SKM-1 treated with dmso at 0.1 percent for 144 hours (cell line): ENCODE results near the gene RTN4RL1.

Experiments used
- DNase-seq: peaks from one replicate; lab custom pipeline; 2025; ENCODE audit not compliant: unreplicated experiment; lab: John Stamatoyannopoulos, UW

The RTN4RL1 gene

GRCh38 chr17:1977583-1978395 lies 47.3 kb downstream of the RTN4RL1 start:
- DNase-seq = no peak

GRCh38 chr17:1976683-1977064 lies 48.5 kb downstream of the RTN4RL1 start:
- DNase-seq = no peak

GRCh38 chr17:1976000-1976682 lies 49.0 kb downstream of the RTN4RL1 start:
- DNase-seq = no peak

- no peak for DNase-seq
Measured at GRCh38 chr17:1975573-1975972, 49.6 kb downstream of the RTN4RL1 start.

DNA sequence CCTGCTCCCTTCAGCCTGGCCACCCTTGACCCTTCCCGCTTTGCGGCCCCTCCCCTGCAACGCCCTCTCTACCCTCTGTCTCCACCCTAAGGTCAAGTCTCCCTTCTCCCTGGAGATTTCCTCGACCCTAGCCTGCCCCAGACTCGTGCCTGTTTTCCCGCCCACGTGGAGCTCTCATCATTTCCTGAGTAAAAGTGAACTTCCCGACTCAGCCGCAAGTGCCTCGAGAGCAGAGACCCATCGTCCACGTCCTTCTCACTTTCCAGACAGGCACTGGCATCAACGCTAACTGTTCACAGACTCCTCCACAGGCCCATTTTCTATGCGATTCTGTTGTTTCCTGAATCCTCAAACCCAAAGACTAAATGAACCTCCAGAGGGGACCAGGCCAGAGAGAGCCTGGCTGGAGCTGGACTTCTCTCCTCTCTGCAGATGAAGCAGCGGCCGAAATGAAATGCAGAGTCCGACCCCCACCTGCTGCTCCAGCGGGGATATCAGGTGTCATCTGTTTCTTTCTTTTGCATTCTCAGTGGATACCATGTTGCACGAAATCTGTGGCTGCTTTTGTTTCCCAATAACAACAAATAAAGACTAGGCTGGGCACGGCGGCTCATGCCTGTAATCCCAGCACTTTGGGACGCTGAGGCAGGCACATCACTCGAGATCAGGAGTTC lies 52.5 kb downstream of the RTN4RL1 start:
- DNase-seq = no peak

DNA sequence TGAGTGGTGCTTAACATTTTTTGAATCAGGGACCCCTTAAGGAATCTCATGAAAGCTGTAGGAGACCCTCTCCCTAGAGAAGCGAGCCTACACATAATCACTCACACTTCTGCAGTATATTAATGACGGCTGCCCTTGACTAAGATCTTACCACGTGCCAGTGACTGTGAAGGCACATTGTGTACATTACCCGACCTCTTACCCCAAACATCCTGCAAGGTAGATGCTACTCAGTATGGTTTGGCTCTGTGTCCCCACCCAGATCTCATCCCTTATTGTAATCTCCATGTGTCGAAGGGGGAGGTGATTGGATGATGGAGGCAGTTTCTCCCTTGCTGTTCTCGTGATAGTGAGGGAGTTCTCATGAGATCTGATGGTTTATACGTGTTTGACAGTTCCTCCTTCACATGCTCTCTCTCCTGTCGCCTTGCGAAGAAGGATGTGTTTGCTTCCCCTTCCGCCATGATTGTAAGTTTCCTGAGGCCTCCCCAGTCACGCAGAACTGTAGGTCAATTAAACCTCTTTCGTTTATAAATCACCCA lies 54.2 kb downstream of the RTN4RL1 start:
- DNase-seq = no peak

- DNase-seq = no peak
Measured at GRCh38 chr17:1969712-1970111, 55.4 kb downstream of the RTN4RL1 start.

GRCh38 chr17:1967213-1967612 lies 57.9 kb downstream of the RTN4RL1 start:
- no peak for DNase-seq

DNA sequence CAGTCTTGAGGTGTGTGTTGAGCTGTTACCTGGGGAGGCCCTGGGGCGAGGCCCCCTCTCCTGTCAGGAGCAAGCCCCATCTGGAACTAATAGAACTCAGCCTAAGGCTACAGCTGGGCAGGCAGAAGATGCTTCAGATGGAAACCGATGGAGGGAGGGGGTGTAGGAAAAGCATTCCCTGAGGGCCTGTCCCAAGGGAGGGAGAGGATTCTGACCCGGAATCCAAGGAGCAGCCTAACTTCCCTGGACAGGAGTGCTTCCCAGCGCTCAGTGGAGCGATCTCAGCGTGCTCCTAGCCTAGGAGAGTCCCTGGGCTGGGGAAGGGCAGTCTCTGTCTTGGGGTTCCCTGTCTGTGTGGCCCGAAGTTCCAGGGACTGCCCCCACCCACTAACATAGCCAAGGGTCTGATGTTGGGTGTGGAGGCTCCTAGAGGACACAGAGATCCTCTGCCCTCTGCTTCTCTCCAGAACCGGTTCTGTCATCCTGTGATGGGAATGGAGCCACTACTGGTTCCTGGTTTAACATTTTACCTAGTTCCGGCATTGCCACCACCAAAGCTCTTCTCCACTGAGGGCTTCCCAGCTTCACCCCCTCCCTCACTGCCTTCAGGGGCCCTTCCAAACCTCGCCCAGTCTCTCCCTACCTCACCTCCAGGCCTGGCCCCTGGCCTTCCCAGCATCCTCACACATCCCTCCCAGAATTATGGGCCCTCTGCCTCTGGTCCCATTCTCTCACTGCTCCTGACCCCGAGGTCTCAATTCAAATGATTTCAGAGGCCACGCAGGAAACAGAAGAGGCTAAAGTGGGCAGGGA lies 58.7 kb downstream of the RTN4RL1 start:
- no peak for DNase-seq

DNA sequence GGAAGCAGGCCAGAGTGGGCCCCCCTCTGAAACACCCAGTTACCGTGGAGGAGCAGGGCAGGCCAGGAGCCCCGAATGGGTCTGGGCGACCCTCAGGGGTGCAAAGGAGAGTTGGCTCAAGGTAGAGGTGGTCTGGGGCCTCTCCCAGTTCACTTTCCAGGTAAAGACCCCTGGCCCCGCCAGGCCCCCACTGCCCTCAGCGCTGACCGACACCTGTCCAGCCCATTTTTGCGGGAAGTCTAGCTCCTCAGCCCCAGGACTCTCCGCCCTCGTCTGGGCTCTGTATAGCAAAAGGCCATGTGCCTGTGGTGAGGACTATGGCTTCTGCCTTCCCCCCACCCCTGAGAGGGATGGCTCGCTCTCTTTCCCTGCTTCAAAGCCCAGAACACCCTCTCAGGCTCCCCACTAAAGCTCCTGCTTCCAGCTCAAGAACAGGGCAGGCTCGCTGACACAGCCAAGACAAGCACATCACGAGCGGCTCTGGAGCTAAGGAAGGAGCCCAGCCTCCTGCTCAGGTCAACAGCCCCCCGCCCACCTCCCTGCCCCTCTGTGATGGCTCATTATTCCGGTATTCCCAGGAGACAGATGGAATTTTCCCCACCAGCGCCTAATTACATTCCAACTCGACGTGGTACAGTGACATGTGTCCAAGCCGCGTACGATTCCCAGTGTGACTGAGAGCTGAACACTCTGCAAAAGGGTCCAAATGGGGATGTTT lies 59.4 kb downstream of the RTN4RL1 start:
- DNase-seq = no peak

GRCh38 chr17:1963250-1963649 lies 61.9 kb downstream of the RTN4RL1 start:
- DNase-seq = no peak

GRCh38 chr17:1961189-1961588 lies 63.9 kb downstream of the RTN4RL1 start:
- DNase-seq = no peak

DNA sequence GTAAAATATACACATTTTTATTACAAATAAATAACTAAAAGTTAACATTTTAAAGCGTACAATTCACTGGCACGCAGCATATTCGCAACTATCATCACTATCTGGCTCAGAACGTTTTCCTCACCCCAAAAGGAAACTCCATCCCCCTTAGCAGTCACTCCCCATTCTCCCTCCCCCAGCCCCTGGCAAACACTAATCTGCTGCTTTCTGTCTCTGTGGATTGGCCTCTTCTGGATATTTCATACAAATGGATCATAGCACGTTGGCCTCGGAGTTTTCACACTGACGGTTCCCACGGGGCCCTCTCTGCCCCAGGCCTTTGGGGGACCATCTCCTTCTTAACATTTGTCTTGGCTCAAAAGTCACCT lies 64.6 kb downstream of the RTN4RL1 start:
- no peak for DNase-seq

DNA sequence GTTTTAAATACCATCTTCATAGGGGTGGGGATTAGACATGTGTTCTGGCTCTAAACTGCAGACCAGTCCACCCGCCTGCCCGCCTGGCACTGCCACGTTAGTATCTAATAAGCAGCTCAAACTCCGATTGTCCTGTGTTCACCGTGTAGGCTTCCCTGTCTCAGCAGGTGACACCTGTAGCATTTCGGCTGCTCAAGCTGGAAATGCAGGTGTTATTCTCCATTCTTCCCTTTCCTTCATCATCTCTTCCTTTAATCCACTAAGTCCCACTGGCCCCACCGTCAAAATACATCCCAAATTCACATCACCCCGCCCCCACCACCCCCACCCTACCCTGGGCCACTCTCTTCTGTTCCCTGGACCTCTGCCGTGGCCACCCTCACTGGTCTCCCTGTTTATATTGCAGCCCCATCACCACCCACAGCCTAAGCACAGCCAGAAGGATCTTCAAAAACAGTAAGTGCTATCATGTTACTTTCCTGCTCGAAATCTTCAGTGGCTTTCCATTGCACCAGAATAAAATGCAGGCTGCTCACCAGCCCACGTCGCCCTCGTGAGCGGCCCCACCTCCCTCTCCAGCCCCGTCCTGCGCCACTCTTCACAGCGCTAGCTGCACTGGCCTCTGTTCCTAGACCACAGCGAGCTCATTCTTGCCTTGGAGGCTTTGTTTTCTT lies 65.1 kb downstream of the RTN4RL1 start:
- DNase-seq = no peak

- DNase-seq = no peak
Measured at GRCh38 chr17:1958134-1958881, 66.8 kb downstream of the RTN4RL1 start.

GRCh38 chr17:1957037-1957436 lies 68.1 kb downstream of the RTN4RL1 start:
- no peak for DNase-seq

GRCh38 chr17:1956134-1956533 lies 69.0 kb downstream of the RTN4RL1 start:
- DNase-seq = no peak

- no peak for DNase-seq
Measured at GRCh38 chr17:1953831-1954230, 71.3 kb downstream of the RTN4RL1 start.

DNA sequence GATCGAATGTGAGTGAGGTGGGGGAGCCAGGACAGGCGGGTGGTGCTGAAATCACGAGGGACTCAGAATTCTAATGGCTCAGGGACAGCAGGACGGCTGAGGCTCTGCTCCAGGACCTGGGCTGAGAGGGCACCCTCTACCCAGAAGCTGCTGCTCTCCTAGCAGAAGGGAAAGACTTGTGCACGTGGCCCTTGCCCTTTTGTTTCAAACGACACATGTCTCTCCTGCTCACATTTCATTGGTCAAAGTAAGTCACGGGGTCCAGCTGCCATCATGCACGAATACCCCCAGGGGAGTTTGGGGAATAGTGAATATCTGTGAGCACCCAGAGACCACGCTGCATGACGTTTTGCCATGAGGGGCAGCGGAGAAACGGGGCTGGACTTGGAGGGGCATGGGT lies 73.2 kb downstream of the RTN4RL1 start:
- no peak for DNase-seq
